ENCODE results near the gene PRKAR1B.

Gene PRKAR1B

GRCh38 chr7:528451-528850, 198.6 kb downstream of the PRKAR1B start:
- Histone ChIP-seq H2AFZ (ENCODE audit: low read length) (no peak overlapping the region), H3F3A (ENCODE audit: low read depth) (no peaks in the 10 kb centered on the region), H4K20me1 (ENCODE audit: insufficient read depth, low read length, poor library complexity, severe bottlenecking) (no peaks in the 10 kb centered on the region), H3K4me1 (ENCODE audit: insufficient read depth, low read length, poor library complexity, severe bottlenecking) (no peaks in the 10 kb centered on the region), H3K9me2 (replicated peaks; ENCODE audit: low read depth, low read length) (no peaks in the 10 kb centered on the region), H3K27me3 (ENCODE audit: insufficient read depth, low read length, poor library complexity, severe bottlenecking) (no peaks in the 10 kb centered on the region), H3K4me2 (ENCODE audit: low read depth, low read length, poor library complexity, severe bottlenecking) (no peak overlapping the region), H3K9ac (ENCODE audit: low read depth, low read length, poor library complexity, severe bottlenecking) (no peak overlapping the region), H3K9me3 (ENCODE audit: insufficient read depth, low read depth, low read length) (no peaks in the 10 kb centered on the region; the same call in 1 of the 2 replicates), H3K4me3 (ENCODE audit: low read length, poor library complexity, severe bottlenecking) (no peak overlapping the region), H3K79me2 (ENCODE audit: insufficient read depth, low read length) (no peaks in the 10 kb centered on the region), H3K36me3 (ENCODE audit: insufficient read depth, low read length) (no peaks in the 10 kb centered on the region)
- TF ChIP-seq CTCF (conservative IDR thresholded peaks at IDR 0.05; ENCODE audit: low read length) (no peak), EZH2phosphoT487 (IDR thresholded peaks at IDR 0.05; ENCODE audit: borderline replicate concordance) (no peak)

GRCh38 chr7:527723-528122, 199.4 kb downstream of the PRKAR1B start:
- Histone ChIP-seq H3F3A (ENCODE audit: low read depth) (no peaks in the 10 kb centered on the region), H2AFZ (ENCODE audit: low read length) (no peak overlapping the region), H3K4me2 (ENCODE audit: low read depth, low read length, poor library complexity, severe bottlenecking) (no peak overlapping the region), H3K4me1 (ENCODE audit: insufficient read depth, low read length, poor library complexity, severe bottlenecking) (no peaks in the 10 kb centered on the region), H3K79me2 (ENCODE audit: insufficient read depth, low read length) (no peaks in the 10 kb centered on the region), H3K9me2 (replicated peaks; ENCODE audit: low read depth, low read length) (no peaks in the 10 kb centered on the region), H3K9ac (ENCODE audit: low read depth, low read length, poor library complexity, severe bottlenecking) (no peak overlapping the region), H3K4me3 (ENCODE audit: low read length, poor library complexity, severe bottlenecking) (no peak overlapping the region), H4K20me1 (ENCODE audit: insufficient read depth, low read length, poor library complexity, severe bottlenecking) (no peaks in the 10 kb centered on the region), H3K36me3 (ENCODE audit: insufficient read depth, low read length) (no peaks in the 10 kb centered on the region), H3K9me3 (ENCODE audit: insufficient read depth, low read depth, low read length) (no peaks in the 10 kb centered on the region; the same call in 1 of the 2 replicates), H3K27me3 (ENCODE audit: insufficient read depth, low read length, poor library complexity, severe bottlenecking) (no peaks in the 10 kb centered on the region)
- TF ChIP-seq CTCF (conservative IDR thresholded peaks at IDR 0.05; ENCODE audit: low read length) (no peak), EZH2phosphoT487 (IDR thresholded peaks at IDR 0.05; ENCODE audit: borderline replicate concordance) (no peak)

- TF ChIP-seq EZH2phosphoT487 (IDR thresholded peaks at IDR 0.05; ENCODE audit: borderline replicate concordance), result no peak
- TF ChIP-seq CTCF (conservative IDR thresholded peaks at IDR 0.05; ENCODE audit: low read length), result no peak
- no peak overlapping the region for H3K4me3 ChIP-seq (ENCODE audit: low read length, poor library complexity, severe bottlenecking)
- H4K20me1 ChIP-seq (ENCODE audit: insufficient read depth, low read length, poor library complexity, severe bottlenecking), result peaks cover 2% of the 10 kb centered on the region
- H3K9me2 ChIP-seq (replicated peaks; ENCODE audit: low read depth, low read length), result no peaks in the 10 kb centered on the region
- H3K36me3 ChIP-seq (ENCODE audit: insufficient read depth, low read length), result no peaks in the 10 kb centered on the region
- no peaks in the 10 kb centered on the region; the same call in 1 of the 2 replicates for H3K9me3 ChIP-seq (ENCODE audit: insufficient read depth, low read depth, low read length)
- no peak overlapping the region for H3K9ac ChIP-seq (ENCODE audit: low read depth, low read length, poor library complexity, severe bottlenecking)
- H3F3A ChIP-seq (ENCODE audit: low read depth), result no peaks in the 10 kb centered on the region
- H3K4me2 ChIP-seq (ENCODE audit: low read depth, low read length, poor library complexity, severe bottlenecking), result no peak overlapping the region
- H3K27me3 ChIP-seq (ENCODE audit: insufficient read depth, low read length, poor library complexity, severe bottlenecking), result peaks cover 8% of the 10 kb centered on the region
- no peaks in the 10 kb centered on the region for H3K79me2 ChIP-seq (ENCODE audit: insufficient read depth, low read length)
- H3K4me1 ChIP-seq (ENCODE audit: insufficient read depth, low read length, poor library complexity, severe bottlenecking), result peaks cover 8% of the 10 kb centered on the region
- H2AFZ ChIP-seq (ENCODE audit: low read length), result no peak overlapping the region
Observed at GRCh38 chr7:526460-527034, 200.5 kb downstream of the PRKAR1B start.

Data from Loucy (cell line).